GM12878 (cell line): Measurements from ENCODE around the gene VGLL4. TPM values are rescaled to one million over a fixed set of nuclear protein-coding genes. Genes with fewer than 3 reads are reported as not detected.

Source experiments
- ATAC-seq: fragments of 200-7000 bp; cut with Tn5 transposase; 3 replicates; pipeline ENCODE4 v1.9.1; 2020; ENCODE audit warnings: mild to moderate bottlenecking, moderate library complexity
- BruUV-seq: library from RNA; stranded (reverse); fragments of 400-500 nt; replicated peaks from 2 replicates; lab custom pipeline; 2021; lab: Mats Ljungman, UMichigan
- CTCF ChIA-PET: fragments of 300-600 bp; sonication (Branson Sonifier 250); formaldehyde crosslinking; extraction: SDS; loops from one replicate; lab custom pipeline; 2021; ENCODE audit warnings: inconsistent platforms; lab: Yijun Ruan, JAX
- POLR2A ChIA-PET: fragments of 350-600 bp; formaldehyde crosslinking; extraction: SDS; loops from one replicate; lab custom pipeline; 2021; ENCODE audit warnings: inconsistent platforms; lab: Charles Lee
- RAD21 ChIA-PET: fragments of 300-600 bp; sonication (Branson Sonifier 250); formaldehyde crosslinking; loops from one replicate; lab custom pipeline; 2023; ENCODE audit warnings: antibody characterized with exemption; ENCODE audit not compliant: unreplicated experiment; lab: Charles Lee
- SMC1A ChIA-PET: fragments of 300-600 bp; sonication (Branson Sonifier 250); formaldehyde crosslinking; loops from one replicate; lab custom pipeline; 2023; ENCODE audit not compliant: unreplicated experiment, uncharacterized antibody; lab: Charles Lee
- DNase-seq: peaks from one replicate; pipeline ENCODE4 v3.0.0-alpha.2; 2011; ENCODE audit warnings: low read depth, low spot score
- FAIRE-seq: peaks from 3 replicates; lab custom pipeline; 2011; peaks lifted over from hg19 to GRCh38; lab: Jason Lieb, UNC
- H2AFZ ChIP-seq: 2 replicates; pipeline ENCODE4 v1.6.0; 2011; ENCODE audit warnings: low read depth, low read length, control low read depth; ENCODE audit not compliant: control insufficient read depth
- H3K27ac ChIP-seq: 2 replicates; pipeline ENCODE4 v1.5.1; 2011; ENCODE audit warnings: control low read depth; ENCODE audit not compliant: control insufficient read depth, insufficient read depth
- H3K27me3 ChIP-seq, 2 experiments: replicated peaks in 1 of 2; 2 replicates each; pipeline versions ENCODE4 v1.6.0 to v1.6.1; 2011; ENCODE audit warnings: low read length in 1 of 2; ENCODE audit not compliant: control insufficient read depth in 2 of 2, insufficient read depth in 2 of 2
- H3K36me3 ChIP-seq, 2 experiments: 2 replicates each; pipeline ENCODE4 v1.5.1; 2011; ENCODE audit warnings: low read length in 1 of 2; ENCODE audit not compliant: control insufficient read depth in 2 of 2, insufficient read depth in 2 of 2
- H3K4me1 ChIP-seq: 2 replicates; pipeline ENCODE4 v1.6.1; 2011; ENCODE audit warnings: mild to moderate bottlenecking, low read length, moderate library complexity, mixed read lengths; ENCODE audit not compliant: control insufficient read depth, insufficient read depth
- H3K4me2 ChIP-seq: 2 replicates; pipeline ENCODE4 v1.6.0; 2011; ENCODE audit warnings: control low read depth; ENCODE audit not compliant: control insufficient read depth, insufficient read depth
- H3K4me3 ChIP-seq: fragments of 200-600 bp; sonication (generic); 2 replicates; pipeline ENCODE4 v1.5.1; 2016
- H3K79me2 ChIP-seq: 2 replicates; pipeline ENCODE4 v1.6.0; 2011; ENCODE audit warnings: low read length; ENCODE audit not compliant: control insufficient read depth, insufficient read depth
- H3K9ac ChIP-seq: 2 replicates; pipeline ENCODE4 v1.8.0; 2011; ENCODE audit warnings: low read length, control low read depth, mixed read lengths; ENCODE audit not compliant: control insufficient read depth, insufficient read depth
- H3K9me3 ChIP-seq: replicated peaks from 3 replicates; pipeline ENCODE4 v1.5.1; 2011; ENCODE audit warnings: mild to moderate bottlenecking, low read length; ENCODE audit not compliant: control insufficient read depth, insufficient read depth
- H4K20me1 ChIP-seq: 2 replicates; pipeline ENCODE4 v1.6.0; 2011; ENCODE audit not compliant: control insufficient read depth, insufficient read depth
- CEBPB ChIP-seq, 2 experiments: fragments of 150-350 bp in 1 of 2; IDR thresholded peaks; 2 replicates each; pipeline ENCODE4 v1.6.1; 2012 to 2014; ENCODE audit warnings: low read depth in 2 of 2, low read length in 2 of 2, borderline replicate concordance in 1 of 2, inconsistent platforms in 1 of 2
- E2F4 ChIP-seq: IDR thresholded peaks from 2 replicates; pipeline ENCODE4 v1.6.1; 2012; ENCODE audit warnings: low read depth, low read length, improper control_type of control experiment
- FOXM1 ChIP-seq: IDR thresholded peaks from 2 replicates; pipeline ENCODE4 v1.6.1; 2012; ENCODE audit warnings: low read depth, mild to moderate bottlenecking, inconsistent platforms, low read length, moderate library complexity
- IRF3 ChIP-seq: fragments of 450-650 bp; IDR thresholded peaks from 2 replicates; pipeline ENCODE4 v1.6.1; 2014; ENCODE audit warnings: mild to moderate bottlenecking
- KAT2A ChIP-seq: conservative IDR thresholded peaks from 2 replicates; pipeline ENCODE4 v1.6.1; 2011; ENCODE audit warnings: low read depth, low read length; ENCODE audit not compliant: control insufficient read depth
- RBBP5 ChIP-seq: fragments of 200-600 bp; sonication (generic); conservative IDR thresholded peaks from 2 replicates; pipeline ENCODE4 v1.6.1; 2016
- SMAD1 ChIP-seq: fragments of 450-650 bp; IDR thresholded peaks from 2 replicates; pipeline ENCODE4 v1.6.1; 2018; ENCODE audit warnings: mild to moderate bottlenecking, low read depth; ENCODE audit not compliant: partially characterized antibody
- TARDBP ChIP-seq: IDR thresholded peaks from 2 replicates; pipeline ENCODE4 v1.6.1; 2016; ENCODE audit warnings: borderline replicate concordance
- WGBS: methylation state at CpG from one replicate; pipeline ENCODE4 v1.1.6; 2016; ENCODE audit warnings: low lambda C conversion rate; ENCODE audit not compliant: insufficient replicate concordance, insufficient coverage; ENCODE audit errors: missing lambda C conversion rate; 5-methylcytosine and 5-hydroxymethylcytosine counted together
- in situ Hi-C: fragments of 300-500 bp; cut with MboI; formaldehyde crosslinking; loops from 9 replicates; pipeline ENCODE4 v1.14.3; 2018; ENCODE audit warnings: mixed read lengths
- intact Hi-C: fragments of 100-400 bp; cut with micrococcal nuclease; formaldehyde crosslinking; loops from one replicate; pipeline ENCODE4 v1.14.2; 2022; ENCODE audit not compliant: unreplicated experiment
- polyA plus RNA-seq, 11 experiments: library from polyadenylated mRNA; depleted of rRNA in 4 of 11; unstranded in 6 of 11; stranded (reverse) in 5 of 11; fragments of >200 nt; fragmentation: Nextera tagmentation in 4 of 11; fragmentation: Illumina TruSeq in 1 of 11; extraction: Ambion mirVana in 4 of 11; extraction: Trizol in 1 of 11; gene quantifications; 1 replicate in 1 of 11; 2 replicates in 10 of 11; pipeline versions ENCODE4 v1.2.1 to v1.2.3, GENCODE V29; 2011 to 2016; ENCODE audit warnings: inconsistent platforms in 2 of 11, missing spikeins in 2 of 11, low read depth in 1 of 11
- total RNA-seq, 4 experiments: library from RNA; depleted of rRNA in 3 of 4; stranded (reverse); fragments of >200 nt in 3 of 4; fragmentation: Illumina TruSeq in 1 of 4; extraction: Trizol in 1 of 4; gene quantifications; 2 replicates each; pipeline versions ENCODE4 v1.2.1 to v1.2.3, GENCODE V29; 2013 to 2021

The VGLL4 gene
- total and polyA plus RNA-seq, 10 of the 15 experiments (the other 5 are each of a cell fraction or from before 2014, with no cell fraction given) = 0.44 to 38.1 (median 16.1) TPM

GRCh38 chr3:11692532-11692813 lies 48.8 kb upstream of the VGLL4 start:
- Histone ChIP-seq H3K36me3 (no peaks in the 10 kb centered on the region), H3K9ac (no peak overlapping the region), H4K20me1 (no peaks in the 10 kb centered on the region), H3K4me2 (no peak overlapping the region), H2AFZ (no peak overlapping the region), H3K9me3 (no peaks in the 10 kb centered on the region), H3K27ac (no peak overlapping the region), H3K79me2 (no peaks in the 10 kb centered on the region), H3K27me3 (no peaks in the 10 kb centered on the region), H3K4me1 (no peaks in the 10 kb centered on the region), H3K4me3 (no peak overlapping the region)
- ChIA-PET POLR2A (no interaction called here), RAD21 (no interaction called here), SMC1A (no interaction called here), CTCF (no interaction called here)
- DNase-seq (no peak), FAIRE-seq (no peak), ATAC-seq (no peak)
- 86% methylated on average over 5 of the region's 5 CpGs for WGBS
- no TSS peak for BruUV-seq
- in situ Hi-C loops = no loop called here
- TF ChIP-seq FOXM1 (no peak), E2F4 (no peak), RBBP5 (no peak), SMAD1 (no peak), TARDBP (no peak), CEBPB (IDR thresholded peaks at IDR 0.05; ENCODE audit: borderline replicate concordance in 1 of 2, low read depth in 2 of 2, low read length in 2 of 2) (no peak), KAT2A (no peak), IRF3 (no peak)
- intact Hi-C loops = no loop called here
